Aorta (tissue), 5 donors: ENCODE measurements around the gene BLNK. TPM values are rescaled to one million over a fixed set of nuclear protein-coding genes. Genes with fewer than 3 reads are reported as not detected.

ENCODE experiments used
- ATAC-seq: fragments of 200-7000 bp; cut with Tn5 transposase; one replicate; pipeline ENCODE4 v1.9.1; 2022; ENCODE audit warnings: moderate library complexity; ENCODE audit not compliant: low FRiP score
- DNase-seq, 2 donors: peaks; one replicate each; pipeline ENCODE4 v3.0.0-alpha.2; 2020
- H3K27ac ChIP-seq, 2 donors: one replicate each; pipeline ENCODE4 v1.5.1; 2013; ENCODE audit warnings: low read length in 2 of 2, mild to moderate bottlenecking in 2 of 2, moderate library complexity in 2 of 2, control low read depth in 1 of 2, inconsistent platforms in 1 of 2, low read depth in 1 of 2
- H3K27me3 ChIP-seq, 2 donors: one replicate each; pipeline ENCODE4 v1.6.1; 2013; ENCODE audit warnings: control low read depth in 1 of 2, low read length in 1 of 2, mild to moderate bottlenecking in 1 of 2, moderate library complexity in 1 of 2; ENCODE audit not compliant: insufficient read depth in 2 of 2, control insufficient read depth in 1 of 2
- H3K36me3 ChIP-seq, 2 donors: one replicate each; pipeline ENCODE4 v1.6.1; 2013; ENCODE audit warnings: control low read depth in 1 of 2, low read length in 1 of 2, mild to moderate bottlenecking in 1 of 2; ENCODE audit not compliant: insufficient read depth in 2 of 2, control insufficient read depth in 1 of 2
- H3K4me1 ChIP-seq, 2 donors: one replicate each; pipeline ENCODE4 v1.6.1; 2013; ENCODE audit warnings: low read length in 2 of 2, control low read depth in 1 of 2, mild to moderate bottlenecking in 1 of 2, moderate library complexity in 1 of 2; ENCODE audit not compliant: insufficient read depth in 2 of 2, control insufficient read depth in 1 of 2
- H3K4me3 ChIP-seq, 2 donors: one replicate each; pipeline ENCODE4 v1.5.1; 2013; ENCODE audit warnings: low read length in 2 of 2, control low read depth in 1 of 2, mild to moderate bottlenecking in 1 of 2
- H3K9me3 ChIP-seq: one replicate; pipeline ENCODE4 v1.6.1; 2013; ENCODE audit warnings: mild to moderate bottlenecking, low read length; ENCODE audit not compliant: control insufficient read depth
- WGBS, 2 donors: extraction: QIAGEN DNeasy Blood & Tissue Kit; methylation state at CpG; one replicate each; pipeline ENCODE4 v1.1.7; 2013; 5-methylcytosine and 5-hydroxymethylcytosine counted together
- intact Hi-C, 2 donors: fragments of 100-400 bp; cut with DNase I; formaldehyde crosslinking; loops; one replicate each; pipeline versions ENCODE4 v1.14.2 to v1.15.0; 2022
- polyA plus RNA-seq, 2 donors: library from polyadenylated mRNA; stranded (reverse); fragments of 200-250 nt; gene quantifications; one replicate each; pipeline ENCODE4 v1.2.3, GENCODE V29; 2013
- total RNA-seq, 2 donors: library from RNA; stranded (reverse); fragmentation: NEBNext Ultra II Directional; extraction: Animal tissue kit (Norgen Biotek cat#: 25700); gene quantifications; one replicate each; pipeline ENCODE4 v1.2.1, GENCODE V29; 2021
- donor health status: healthy with polysubstance abuse.
- donor health status: Bipolar disorder and iron deficiency.
- donor health status: DM: no; HTN: no; CAD: no.
- donor health status: DM: no; HTN: no; CAD: no.
- donor health status: DM: yes; HTN: yes; CAD: no.

Gene BLNK
- total and polyA plus RNA-seq, 4 donors = 0.72 to 20.2 (median 8.3) TPM

DNA sequence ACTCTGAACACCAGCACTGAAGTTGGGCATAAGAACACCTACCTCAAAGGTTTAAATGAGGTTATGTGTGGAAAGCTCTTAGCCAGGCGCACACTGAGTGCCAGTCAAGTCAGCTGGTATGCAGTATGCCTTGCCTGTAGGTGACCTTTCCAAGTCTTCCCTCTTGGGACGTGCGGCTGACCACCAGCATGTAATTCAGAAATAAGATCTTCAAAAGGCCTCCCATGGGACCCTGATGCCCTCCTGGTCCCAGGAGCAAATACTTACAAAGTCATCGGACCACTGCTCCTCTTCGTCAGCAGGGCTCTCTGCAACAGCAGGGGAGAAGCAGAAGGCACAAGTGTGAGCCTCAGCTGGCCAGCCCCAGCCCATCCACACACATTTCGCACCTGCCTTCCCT, 40.8 kb downstream of the BLNK start:
- H3K4me3 ChIP-seq = no peak overlapping the region
- ATAC-seq (no peak), DNase-seq (no peak)
- no peaks in the 10 kb centered on the region for H3K9me3 ChIP-seq
- 63 to 67% methylated on average over 6 of the region's 6 CpGs for WGBS, 2 donors
- no peaks in the 10 kb centered on the region for H3K4me1 ChIP-seq
- intact Hi-C loops = loop anchor here (1.0 to 2.0 kb wide), 2 partner anchors 62 to 64 kb away; no protein-coding TSS in a partner anchor
- H3K36me3 ChIP-seq = no peaks in the 10 kb centered on the region
- H3K27ac ChIP-seq = no peak overlapping the region
- no peaks in the 10 kb centered on the region for H3K27me3 ChIP-seq

DNA sequence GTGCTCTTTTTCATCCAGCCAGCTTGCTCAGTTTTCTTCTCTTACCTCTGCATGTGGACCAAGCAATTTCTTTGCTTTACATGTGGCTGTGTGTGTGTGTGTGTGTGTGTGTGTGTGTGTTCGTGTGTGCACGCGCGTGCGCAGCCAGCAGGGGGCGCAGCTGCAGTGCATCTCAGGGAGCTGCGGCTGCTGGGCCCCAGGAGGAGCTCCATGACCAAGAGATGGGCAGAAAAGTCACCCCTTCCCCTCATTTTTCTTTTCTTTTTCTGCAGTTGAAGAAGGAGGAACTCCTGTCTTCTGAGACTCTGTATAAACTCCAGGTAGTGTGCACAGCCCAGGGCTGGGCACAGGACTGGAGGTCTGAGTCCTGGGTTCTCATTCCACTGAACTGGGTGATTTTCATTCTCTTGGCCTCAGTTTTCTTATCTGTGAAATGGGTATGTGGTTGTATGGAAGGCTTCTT, 41.8 kb downstream of the BLNK start:
- H3K36me3 ChIP-seq = no peaks in the 10 kb centered on the region
- intact Hi-C loops = loop anchor here (1.0 to 2.0 kb wide), 2 partner anchors 63 to 65 kb away; no protein-coding TSS in a partner anchor
- H3K9me3 ChIP-seq = no peaks in the 10 kb centered on the region
- no peak overlapping the region for H3K27ac ChIP-seq
- no peak overlapping the region for H3K4me3 ChIP-seq
- no peaks in the 10 kb centered on the region for H3K27me3 ChIP-seq
- peak; percentile 88 for ATAC-seq
- DNase-seq = peak; percentile 86 to 93
- 1 to 4% methylated on average over 7 of the region's 7 CpGs for WGBS, 2 donors
- no peaks in the 10 kb centered on the region for H3K4me1 ChIP-seq

DNA sequence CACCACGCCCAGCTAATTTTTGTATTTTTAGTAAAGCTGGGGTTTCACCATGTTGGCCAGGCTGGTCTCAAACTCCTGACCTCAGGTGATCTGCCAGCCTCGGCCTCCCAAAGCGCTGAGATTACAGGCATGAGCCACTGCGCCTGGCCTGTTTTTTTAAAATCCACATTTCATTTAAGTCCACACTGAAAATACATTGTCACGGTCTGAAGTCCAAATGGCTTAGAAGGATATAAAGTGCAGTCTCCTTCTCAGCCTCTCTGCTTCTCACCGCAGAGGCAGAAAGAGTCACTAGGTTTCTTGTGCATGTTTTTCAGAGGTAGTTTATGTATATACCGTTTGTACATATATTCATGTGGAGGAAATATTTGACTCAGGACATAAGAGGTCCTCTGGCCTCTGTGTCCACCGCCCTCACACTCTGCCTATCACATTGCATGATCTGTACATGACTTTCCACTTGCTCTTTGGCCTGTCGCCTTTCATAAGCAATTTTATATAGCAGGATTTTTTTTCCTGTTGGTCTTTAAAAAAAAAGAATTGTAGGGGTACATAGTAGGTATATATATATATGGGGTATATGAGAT, 42.9 kb downstream of the BLNK start:
- DNase-seq (no peak), ATAC-seq (no peak)
- H3K9me3 ChIP-seq = no peaks in the 10 kb centered on the region
- 89 to 92% methylated on average over 9 of the region's 9 CpGs for WGBS, 2 donors
- H3K27me3 ChIP-seq = no peaks in the 10 kb centered on the region
- no peak overlapping the region for H3K27ac ChIP-seq
- no peaks in the 10 kb centered on the region for H3K4me1 ChIP-seq
- H3K4me3 ChIP-seq = no peak overlapping the region
- H3K36me3 ChIP-seq = no peaks in the 10 kb centered on the region
- intact Hi-C loops = no loop called here

DNA sequence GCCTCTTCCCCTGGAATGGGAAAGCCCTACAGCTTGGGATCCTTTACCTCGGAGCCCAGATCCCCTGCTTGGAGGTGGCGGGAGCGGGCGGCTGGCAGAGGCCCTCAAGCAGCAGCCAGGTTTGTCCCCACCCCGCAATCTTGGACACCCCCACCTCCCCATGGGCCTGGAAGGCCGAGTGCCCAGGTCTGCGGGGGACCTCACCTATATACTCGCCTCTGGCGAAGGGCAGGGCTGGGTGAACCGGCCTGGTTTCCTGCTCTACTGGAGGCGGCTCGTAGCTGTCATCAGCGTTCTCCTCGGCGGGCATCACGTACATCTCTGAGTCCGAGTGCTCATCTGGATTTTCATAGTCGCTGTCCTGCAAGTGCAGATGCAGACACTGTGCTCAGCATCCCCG, 44.2 kb downstream of the BLNK start:
- Histone ChIP-seq H3K9me3 (no peaks in the 10 kb centered on the region), H3K36me3 (no peaks in the 10 kb centered on the region), H3K27me3 (no peaks in the 10 kb centered on the region), H3K4me3 (no peak overlapping the region), H3K27ac (no peak overlapping the region), H3K4me1 (no peaks in the 10 kb centered on the region)
- intact Hi-C loops = no loop called here
- ATAC-seq = no peak
- 91 to 92% methylated on average over 19 of the region's 19 CpGs for WGBS, 2 donors
- no peak for DNase-seq

DNA sequence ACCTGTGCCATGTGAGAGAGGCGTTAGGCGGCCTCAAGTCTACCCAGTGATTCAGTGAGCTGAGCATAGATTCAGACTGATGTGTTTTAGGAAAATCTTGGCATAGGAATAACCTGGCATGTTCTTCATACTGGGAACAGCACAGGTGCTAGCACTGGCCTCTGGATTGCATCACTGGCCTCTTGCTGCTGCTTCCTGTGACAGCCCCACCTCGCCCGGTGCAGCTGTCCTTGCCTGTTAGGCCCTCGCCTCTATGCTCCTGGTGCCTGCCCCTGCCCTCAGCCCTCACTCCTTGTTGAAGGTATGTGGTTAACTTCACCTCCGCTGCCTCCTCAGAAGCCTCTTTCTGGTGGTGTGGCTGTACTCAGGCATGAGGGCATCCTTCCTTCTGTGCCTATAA, 46.2 kb downstream of the BLNK start:
- H3K27ac ChIP-seq = no peak overlapping the region
- 90 to 95% methylated on average over 6 of the region's 6 CpGs for WGBS, 2 donors
- DNase-seq (no peak), ATAC-seq (no peak)
- intact Hi-C loops = no loop called here
- H3K9me3 ChIP-seq = no peaks in the 10 kb centered on the region
- H3K36me3 ChIP-seq = no peaks in the 10 kb centered on the region
- H3K27me3 ChIP-seq = no peaks in the 10 kb centered on the region
- H3K4me1 ChIP-seq = no peaks in the 10 kb centered on the region
- H3K4me3 ChIP-seq = no peak overlapping the region

DNA sequence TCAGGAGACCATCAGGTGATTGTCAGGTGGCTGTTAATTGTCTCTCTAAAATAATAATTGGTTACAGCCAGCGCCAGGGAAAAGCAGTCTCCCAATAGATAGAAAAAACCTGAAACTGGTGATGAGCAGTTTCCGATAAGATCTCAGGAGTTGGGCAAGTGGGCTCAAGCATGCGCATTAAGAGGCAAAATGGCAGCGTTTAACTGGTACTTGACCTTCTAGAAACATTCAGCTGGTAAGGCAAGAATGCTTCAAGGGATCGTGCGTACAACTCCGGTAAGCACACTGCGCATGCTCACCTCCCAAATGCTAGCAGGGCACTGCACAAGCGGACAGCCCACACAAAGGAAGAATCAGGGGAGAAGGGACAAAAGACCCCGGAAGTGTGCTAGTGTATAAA, 48.5 kb downstream of the BLNK start:
- Histone ChIP-seq H3K36me3 (no peaks in the 10 kb centered on the region), H3K9me3 (no peaks in the 10 kb centered on the region), H3K27ac (no peak overlapping the region), H3K4me1 (no peaks in the 10 kb centered on the region), H3K27me3 (no peaks in the 10 kb centered on the region), H3K4me3 (no peak overlapping the region)
- DNase-seq (no peak), ATAC-seq (no peak)
- WGBS, 2 donors = 90 to 92% methylated on average over 10 of the region's 10 CpGs
- intact Hi-C loops = no loop called here

DNA sequence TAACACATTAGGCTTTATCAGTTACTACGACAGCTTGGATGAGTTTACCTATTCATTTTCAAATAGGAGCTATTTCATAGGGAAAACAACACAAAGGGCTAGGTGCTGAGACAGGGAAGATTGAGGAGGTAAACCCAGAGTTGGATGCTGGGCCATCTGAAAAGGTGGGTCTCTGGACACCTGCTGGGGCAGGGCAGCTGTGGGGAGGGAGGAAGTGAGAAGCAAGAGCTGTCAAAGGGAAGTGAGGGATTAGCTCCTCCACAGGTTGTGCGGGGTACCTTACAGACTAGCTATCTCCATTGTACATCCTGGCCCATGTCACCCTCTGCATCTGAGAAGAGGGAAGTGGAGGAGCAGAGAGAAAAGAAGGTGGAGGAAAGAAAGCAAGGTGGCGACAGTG, 48.9 kb downstream of the BLNK start:
- ATAC-seq (no peak), DNase-seq (no peak)
- Histone ChIP-seq H3K36me3 (no peaks in the 10 kb centered on the region), H3K9me3 (no peaks in the 10 kb centered on the region), H3K4me1 (no peaks in the 10 kb centered on the region), H3K4me3 (no peak overlapping the region), H3K27ac (no peak overlapping the region), H3K27me3 (no peaks in the 10 kb centered on the region)
- 61 to 68% methylated on average over 3 of the region's 3 CpGs for WGBS, 2 donors
- intact Hi-C loops = no loop called here

DNA sequence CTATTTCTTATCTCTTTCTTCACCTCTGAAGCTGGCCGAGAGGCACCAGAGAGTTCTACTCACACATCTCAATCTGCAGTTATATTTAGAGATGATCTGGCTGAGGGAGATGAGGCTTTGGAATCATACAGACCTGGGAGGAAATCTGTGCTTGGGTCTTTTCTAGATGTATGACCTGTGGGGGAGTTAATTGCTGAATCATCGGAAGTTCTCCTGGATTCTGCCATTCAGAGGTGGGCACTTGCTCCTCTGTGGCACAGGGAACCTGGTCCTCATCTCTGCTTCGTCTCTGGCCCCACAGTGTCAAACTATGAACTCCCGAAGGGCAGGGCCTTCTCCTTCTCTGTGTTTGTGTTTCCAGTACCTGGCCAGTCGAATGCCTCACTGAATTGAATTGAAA, 52.5 kb downstream of the BLNK start:
- Histone ChIP-seq H3K36me3 (no peaks in the 10 kb centered on the region), H3K9me3 (no peaks in the 10 kb centered on the region), H3K4me1 (no peaks in the 10 kb centered on the region), H3K27me3 (no peaks in the 10 kb centered on the region), H3K4me3 (no peak overlapping the region), H3K27ac (no peak overlapping the region)
- DNase-seq (no peak), ATAC-seq (no peak)
- WGBS, 2 donors = 65 to 73% methylated on average over 5 of the region's 5 CpGs
- intact Hi-C loops = no loop called here

DNA sequence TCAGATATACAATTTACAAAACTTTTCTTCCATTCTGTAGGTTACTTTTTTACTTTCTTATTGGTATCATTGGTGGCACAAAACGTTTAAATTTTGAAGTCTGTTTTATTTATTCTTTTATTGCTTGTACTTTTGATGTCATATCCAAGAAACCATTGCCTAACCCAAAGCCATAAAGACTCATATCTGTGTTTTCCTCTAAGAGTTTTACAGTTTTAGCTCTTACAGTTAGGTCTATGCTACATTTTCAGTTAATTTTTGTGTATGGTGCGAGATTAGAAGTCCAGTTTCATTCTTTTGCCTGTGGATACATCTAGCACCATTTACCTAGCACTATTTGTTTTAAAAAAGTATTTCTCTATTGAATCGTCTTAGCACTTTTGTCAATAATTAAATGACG, 53.7 kb downstream of the BLNK start:
- ATAC-seq = no peak
- H3K4me3 ChIP-seq = no peak overlapping the region
- 84 to 87% methylated on average over 4 of the region's 4 CpGs for WGBS, 2 donors
- intact Hi-C loops = no loop called here
- no peaks in the 10 kb centered on the region for H3K4me1 ChIP-seq
- H3K27ac ChIP-seq = no peak overlapping the region
- no peak for DNase-seq
- H3K27me3 ChIP-seq = no peaks in the 10 kb centered on the region
- no peaks in the 10 kb centered on the region for H3K9me3 ChIP-seq
- no peaks in the 10 kb centered on the region for H3K36me3 ChIP-seq
